A673 (cell line): ENCODE data around the gene PSMC4. TPM values are rescaled to one million over a fixed set of nuclear protein-coding genes. Genes with fewer than 3 reads are reported as not detected.

Experiments used
- BruUV-seq: library from RNA; stranded (reverse); fragments of 400-500 nt; replicated peaks from 2 replicates; lab custom pipeline; 2021; lab: Mats Ljungman, UMichigan
- CTCF ChIA-PET: fragments of 300-600 bp; sonication (Branson Sonifier 250); formaldehyde crosslinking; loops from one replicate; lab custom pipeline; 2022; ENCODE audit warnings: antibody characterized with exemption; lab: Charles Lee
- POLR2A ChIA-PET: fragments of 300-600 bp; sonication (Branson Sonifier 250); formaldehyde crosslinking; loops from one replicate; lab custom pipeline; 2022; ENCODE audit warnings: antibody characterized with exemption; ENCODE audit not compliant: low non-redundant PET; lab: Charles Lee
- DNase-seq: peaks from one replicate; pipeline ENCODE4 v3.0.0-alpha.2; 2015; ENCODE audit warnings: low spot score
- H3K27ac ChIP-seq: fragments of 200-600 bp; sonication (generic); 2 replicates; pipeline ENCODE4 v1.5.1; 2016; ENCODE audit warnings: mixed run types, low read depth, mild to moderate bottlenecking, mixed read lengths, antibody characterized with exemption, low read length; ENCODE audit not compliant: poor library complexity, severe bottlenecking
- H3K27me3 ChIP-seq: fragments of 200-600 bp; sonication (generic); replicated peaks from 2 replicates; pipeline ENCODE4 v1.6.1; 2017; ENCODE audit warnings: mixed run types, low read depth, mild to moderate bottlenecking, mixed read lengths, antibody characterized with exemption, low read length; ENCODE audit not compliant: insufficient read depth, poor library complexity
- H3K36me3 ChIP-seq: fragments of 200-600 bp; sonication (generic); 2 replicates; pipeline ENCODE4 v1.6.1; 2016; ENCODE audit warnings: mixed run types, mild to moderate bottlenecking, mixed read lengths, antibody characterized with exemption, low read length; ENCODE audit not compliant: insufficient read depth, poor library complexity, severe bottlenecking
- H3K4me1 ChIP-seq: fragments of 200-600 bp; sonication (generic); 2 replicates; pipeline ENCODE4 v1.6.1; 2017; ENCODE audit warnings: mixed run types, mild to moderate bottlenecking, mixed read lengths, antibody characterized with exemption, low read length; ENCODE audit not compliant: insufficient read depth, poor library complexity, severe bottlenecking
- H3K4me3 ChIP-seq: fragments of 200-600 bp; sonication (generic); 2 replicates; pipeline ENCODE4 v1.5.1; 2016; ENCODE audit warnings: low read depth, mixed run types, mild to moderate bottlenecking, mixed read lengths, low read length; ENCODE audit not compliant: poor library complexity, severe bottlenecking
- H3K9me3 ChIP-seq: fragments of 200-600 bp; sonication (generic); 2 replicates; pipeline ENCODE4 v1.6.1; 2016; ENCODE audit warnings: mixed run types, low read depth, mild to moderate bottlenecking, mixed read lengths, antibody characterized with exemption, low read length; ENCODE audit not compliant: poor library complexity, severe bottlenecking
- EZH2 ChIP-seq: fragments of 200-600 bp; sonication (generic); IDR thresholded peaks from 2 replicates; pipeline ENCODE4 v1.6.1; 2017; ENCODE audit warnings: borderline replicate concordance, low read depth, mild to moderate bottlenecking, mixed read lengths, antibody characterized with exemption, low read length; ENCODE audit not compliant: poor library complexity, severe bottlenecking
- intact Hi-C: fragments of 100-400 bp; cut with micrococcal nuclease; formaldehyde crosslinking; loops from one replicate; pipeline ENCODE4 v1.10.0; 2022; ENCODE audit not compliant: unreplicated experiment
- total RNA-seq: library from RNA; stranded (reverse); gene quantifications from 2 replicates; pipeline ENCODE4 v1.2.3, GENCODE V29; 2021
- TF ChIP-seq, protein P1 (sequence below): fragments of 300-800, 200-600 bp; sonication (generic); conservative IDR thresholded peaks from 2 replicates; pipeline ENCODE4 v1.5.1; 2017; ENCODE audit warnings: low read depth, mild to moderate bottlenecking, antibody characterized with exemption, low read length, moderate library complexity, mixed read lengths

The PSMC4 gene
- total RNA-seq, 1 experiment from 2014 or later = 291 TPM

DNA sequence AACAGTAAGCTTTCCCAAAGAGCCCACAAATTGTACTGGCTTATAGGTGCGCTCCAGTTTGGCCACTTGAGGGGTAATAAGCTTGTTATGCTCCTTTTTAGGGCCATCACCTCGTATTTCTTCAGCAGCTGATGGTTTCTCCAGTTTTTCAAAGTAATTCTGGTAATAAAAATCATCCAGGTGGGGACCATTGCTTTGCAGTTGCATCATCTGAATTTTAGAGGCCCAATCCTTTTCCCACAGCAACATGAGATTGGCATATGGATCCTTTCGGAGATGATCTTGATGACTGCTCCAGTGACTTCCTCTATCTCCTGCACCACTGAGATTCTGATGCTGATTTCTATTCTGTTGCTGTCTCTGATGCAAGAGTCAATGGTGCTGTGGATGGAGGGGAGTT lies 53.0 kb downstream of the PSMC4 start:
- no peaks in the 10 kb centered on the region for H3K27me3 ChIP-seq
- CTCF ChIA-PET = no interaction called here
- DNase-seq = no peak
- intact Hi-C loops = no loop called here
- POLR2A ChIA-PET = no interaction called here
- H3K9me3 ChIP-seq = peaks cover 81% of the 10 kb centered on the region
- no peak overlapping the region for H3K4me3 ChIP-seq
- H3K27ac ChIP-seq = no peak overlapping the region
- BruUV-seq = no TSS peak
- H3K36me3 ChIP-seq = no peaks in the 10 kb centered on the region
- H3K4me1 ChIP-seq = no peaks in the 10 kb centered on the region
- TF ChIP-seq, protein P1, sequence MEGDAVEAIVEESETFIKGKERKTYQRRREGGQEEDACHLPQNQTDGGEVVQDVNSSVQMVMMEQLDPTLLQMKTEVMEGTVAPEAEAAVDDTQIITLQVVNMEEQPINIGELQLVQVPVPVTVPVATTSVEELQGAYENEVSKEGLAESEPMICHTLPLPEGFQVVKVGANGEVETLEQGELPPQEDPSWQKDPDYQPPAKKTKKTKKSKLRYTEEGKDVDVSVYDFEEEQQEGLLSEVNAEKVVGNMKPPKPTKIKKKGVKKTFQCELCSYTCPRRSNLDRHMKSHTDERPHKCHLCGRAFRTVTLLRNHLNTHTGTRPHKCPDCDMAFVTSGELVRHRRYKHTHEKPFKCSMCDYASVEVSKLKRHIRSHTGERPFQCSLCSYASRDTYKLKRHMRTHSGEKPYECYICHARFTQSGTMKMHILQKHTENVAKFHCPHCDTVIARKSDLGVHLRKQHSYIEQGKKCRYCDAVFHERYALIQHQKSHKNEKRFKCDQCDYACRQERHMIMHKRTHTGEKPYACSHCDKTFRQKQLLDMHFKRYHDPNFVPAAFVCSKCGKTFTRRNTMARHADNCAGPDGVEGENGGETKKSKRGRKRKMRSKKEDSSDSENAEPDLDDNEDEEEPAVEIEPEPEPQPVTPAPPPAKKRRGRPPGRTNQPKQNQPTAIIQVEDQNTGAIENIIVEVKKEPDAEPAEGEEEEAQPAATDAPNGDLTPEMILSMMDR = no peak
- TF ChIP-seq EZH2 = no peak

DNA sequence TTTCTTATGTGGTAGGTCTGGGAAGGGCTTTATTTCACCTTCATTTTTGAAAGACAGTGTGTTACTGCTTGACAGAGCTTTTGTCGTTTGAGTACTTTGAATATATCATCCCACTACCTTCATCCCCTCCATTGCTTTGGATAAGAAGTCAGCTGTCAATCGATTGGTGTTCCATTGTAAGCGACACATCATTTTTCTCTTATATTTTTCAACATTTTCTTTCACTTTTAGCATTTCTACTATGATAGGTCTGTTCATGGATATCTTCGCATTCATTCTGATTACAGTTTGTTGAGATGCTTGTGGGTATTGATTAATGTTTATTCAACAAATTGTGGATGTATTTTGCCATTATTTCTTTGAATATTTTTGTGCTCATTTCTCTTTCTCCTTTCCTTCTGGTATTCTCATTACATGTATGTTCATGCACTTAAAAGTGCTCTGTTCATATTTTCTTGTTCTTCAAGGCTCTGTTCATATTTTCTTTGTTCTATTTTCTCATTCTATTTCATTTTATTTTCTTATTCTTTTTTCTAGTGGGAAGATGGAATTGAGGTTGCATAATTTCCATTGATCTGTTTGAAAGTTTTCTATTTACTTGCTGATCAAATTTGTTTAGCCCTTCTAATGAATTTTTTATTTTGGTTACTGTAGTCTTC lies 55.1 kb downstream of the PSMC4 start:
- no peaks in the 10 kb centered on the region for H3K4me1 ChIP-seq
- peaks cover 95% of the 10 kb centered on the region for H3K9me3 ChIP-seq
- no TSS peak for BruUV-seq
- TF ChIP-seq EZH2 = no peak
- TF ChIP-seq, protein P1 = no peak
- no peak overlapping the region for H3K4me3 ChIP-seq
- no peaks in the 10 kb centered on the region for H3K36me3 ChIP-seq
- DNase-seq = no peak
- H3K27ac ChIP-seq = no peak overlapping the region
- intact Hi-C loops = no loop called here
- CTCF ChIA-PET = no interaction called here
- POLR2A ChIA-PET = no interaction called here
- no peaks in the 10 kb centered on the region for H3K27me3 ChIP-seq

DNA sequence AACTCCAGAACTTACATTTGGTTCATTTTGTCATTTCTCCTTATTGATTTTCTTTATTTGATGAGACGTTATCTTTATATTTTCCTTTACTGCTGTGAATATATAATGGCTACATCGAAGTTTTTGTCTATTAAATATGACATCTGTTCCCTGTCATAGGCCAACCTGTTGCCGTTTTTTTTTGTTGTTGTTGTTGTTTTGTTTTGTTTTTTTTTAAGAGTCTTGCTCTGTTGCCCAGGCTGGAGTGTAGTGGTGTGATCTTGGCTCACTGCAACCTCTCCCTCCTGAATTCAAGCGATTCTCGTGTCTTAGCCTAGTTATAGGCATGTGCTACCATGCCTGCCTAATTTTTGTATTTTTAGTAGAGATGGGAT lies 55.6 kb downstream of the PSMC4 start:
- Histone ChIP-seq H3K9me3 (peaks cover 98% of the 10 kb centered on the region), H3K4me3 (no peak overlapping the region), H3K27ac (no peak overlapping the region), H3K27me3 (no peaks in the 10 kb centered on the region), H3K4me1 (no peaks in the 10 kb centered on the region), H3K36me3 (no peaks in the 10 kb centered on the region)
- ChIA-PET CTCF (no interaction called here), POLR2A (no interaction called here)
- no TSS peak for BruUV-seq
- intact Hi-C loops = no loop called here
- DNase-seq = no peak
- no peak for TF ChIP-seq EZH2
- TF ChIP-seq, protein P1 = no peak

Other genes with a start within 250 kb of the PSMC4 start
- gene CLC, start 233.1 kb upstream of the PSMC4 start, total RNA-seq = not detected in 2 replicates
- gene LEUTX, start 192.3 kb upstream of the PSMC4 start, total RNA-seq = not detected in 2 replicates
- gene DYRK1B, start 137.0 kb upstream of the PSMC4 start, total RNA-seq = 16.0 and 19.0 TPM in 2 replicates
- gene FBL, start 124.8 kb upstream of the PSMC4 start, total RNA-seq = 573 and 581 TPM in 2 replicates
- 8.7 and 12.2 TPM in 2 replicates for gene FCGBP, start 36.5 kb upstream of the PSMC4 start, total RNA-seq
- gene ZNF546, start 25.9 kb downstream of the PSMC4 start, total RNA-seq = 5.5 and 5.6 TPM in 2 replicates
- gene ZNF780B, start 85.1 kb downstream of the PSMC4 start, total RNA-seq = 20.0 and 23.7 TPM in 2 replicates
- gene ZNF780A, start 119.8 kb downstream of the PSMC4 start, total RNA-seq = 15.9 and 17.5 TPM in 2 replicates
- 17.8 and 21.7 TPM in 2 replicates for gene MAP3K10, start 220.3 kb downstream of the PSMC4 start, total RNA-seq
- gene TTC9B, start 247.2 kb downstream of the PSMC4 start, total RNA-seq = not detected in 2 replicates